ENCODE measurements around the gene KISS1.

The KISS1 gene

DNA sequence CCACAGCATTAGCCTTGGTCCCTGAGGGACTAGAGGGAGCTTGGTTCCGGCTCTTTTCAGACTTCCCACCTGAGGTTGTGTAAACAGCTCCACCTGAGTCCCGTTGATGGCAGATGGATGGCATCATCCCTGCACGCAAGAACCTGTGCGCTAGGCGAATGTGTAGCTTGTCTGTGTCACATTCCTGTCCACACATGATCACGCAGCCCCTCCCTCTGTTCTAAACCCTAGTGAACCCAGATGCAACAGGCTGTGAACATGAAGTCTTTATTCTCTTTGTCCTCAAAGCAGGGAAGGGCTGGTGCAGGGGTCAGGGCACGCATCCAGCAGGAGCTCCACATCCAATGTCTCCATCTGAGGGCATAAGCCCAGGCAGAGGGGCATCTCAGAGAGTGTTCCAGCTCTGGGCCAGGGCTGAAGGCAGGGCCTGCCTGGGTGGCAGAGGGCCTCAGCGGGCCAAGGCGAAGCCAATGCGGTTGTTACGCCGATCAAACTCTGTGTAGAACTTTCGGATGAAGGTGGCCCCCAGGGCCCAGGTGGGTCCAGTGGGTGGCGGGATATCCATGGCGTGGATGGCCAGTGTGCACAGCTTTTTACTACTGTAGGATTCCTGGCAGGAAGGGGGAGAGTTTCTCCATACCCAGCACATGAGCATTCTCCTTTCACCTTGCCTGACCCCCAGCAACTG lies 41.6 kb downstream of the KISS1 start:
- H3K4me1 Mint-ChIP-seq = peaks cover 10% of the 10 kb centered on the region
- no peaks in the 10 kb centered on the region for H3K36me3 Mint-ChIP-seq (ENCODE audit: low read depth)
- no peak overlapping the region for H3K4me3 Mint-ChIP-seq
- H3K27me3 Mint-ChIP-seq (ENCODE audit: low read depth, poor library complexity) = peaks cover 47% of the 10 kb centered on the region
- DNase-seq = no peak
- no peak for TF ChIP-seq CTCF (IDR thresholded peaks at IDR 0.05)
- no peak overlapping the region for H3K27ac Mint-ChIP-seq
- H3K9me3 Mint-ChIP-seq = no peaks in the 10 kb centered on the region

GRCh38 chr1:204153667-204154066 lies 42.6 kb downstream of the KISS1 start:
- TF ChIP-seq CTCF (IDR thresholded peaks at IDR 0.05) = no peak
- DNase-seq = no peak
- H3K27ac Mint-ChIP-seq = no peak overlapping the region
- no peak overlapping the region for H3K4me3 Mint-ChIP-seq
- H3K9me3 Mint-ChIP-seq = no peaks in the 10 kb centered on the region
- H3K4me1 Mint-ChIP-seq = peaks cover 11% of the 10 kb centered on the region
- H3K27me3 Mint-ChIP-seq (ENCODE audit: low read depth, poor library complexity) = peaks cover 57% of the 10 kb centered on the region
- H3K36me3 Mint-ChIP-seq (ENCODE audit: low read depth) = no peaks in the 10 kb centered on the region

DNA sequence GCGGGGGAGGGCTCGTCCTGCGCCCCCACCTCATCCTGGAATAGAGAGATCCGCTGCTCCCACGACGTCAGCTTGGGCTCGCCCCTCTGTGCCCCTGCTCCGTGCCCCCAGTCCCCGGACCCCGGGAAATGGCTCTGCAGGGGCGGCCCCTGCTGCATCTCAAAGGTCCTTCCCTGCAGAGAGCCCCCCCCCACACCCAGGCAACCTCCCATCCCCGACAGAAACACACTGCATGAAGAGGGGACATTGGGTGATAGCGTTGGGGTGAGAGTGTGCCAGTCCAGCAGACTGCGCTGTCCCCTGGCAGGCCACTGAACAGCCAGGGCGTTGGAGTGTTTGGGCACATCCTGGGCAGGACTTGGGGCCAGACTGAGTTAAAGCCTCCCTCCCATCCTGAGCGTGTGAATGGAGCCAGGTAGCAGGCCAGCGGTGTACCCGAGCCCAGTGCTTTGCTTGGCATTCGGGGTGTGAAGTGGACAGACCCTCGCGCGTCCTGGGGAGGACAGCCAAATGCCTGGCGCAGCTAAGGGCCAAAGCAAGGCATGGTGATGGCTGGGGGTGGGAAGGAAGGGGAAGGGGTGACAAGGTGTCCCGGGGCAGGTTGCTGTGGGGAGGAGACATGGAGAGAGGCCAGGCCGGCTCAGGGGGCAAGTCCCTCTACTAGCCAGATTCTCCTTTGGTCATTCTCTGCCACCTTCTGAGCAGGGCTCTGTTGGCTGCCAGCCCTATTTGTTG lies 43.8 kb downstream of the KISS1 start:
- no peak for TF ChIP-seq CTCF (IDR thresholded peaks at IDR 0.05)
- Mint-ChIP-seq H3K4me1 (peaks cover 10% of the 10 kb centered on the region), H3K36me3 (ENCODE audit: low read depth) (no peaks in the 10 kb centered on the region), H3K27ac (no peak overlapping the region), H3K4me3 (peak overlapping the region; percentile 83), H3K9me3 (no peaks in the 10 kb centered on the region), H3K27me3 (ENCODE audit: low read depth, poor library complexity) (peaks cover 52% of the 10 kb centered on the region)
- DNase-seq = no peak

- TF ChIP-seq CTCF (IDR thresholded peaks at IDR 0.05) = no peak
These were observed 44.6 kb downstream of the KISS1 start, which contains the start of gene ETNK2 for GRCh38 chr1:204151552-204152309. Gene ETNK2, minus strand, starts transcription at chr1:204152044. Its CDS starts 192 bp downstream, at chr1:204151852.

DNA sequence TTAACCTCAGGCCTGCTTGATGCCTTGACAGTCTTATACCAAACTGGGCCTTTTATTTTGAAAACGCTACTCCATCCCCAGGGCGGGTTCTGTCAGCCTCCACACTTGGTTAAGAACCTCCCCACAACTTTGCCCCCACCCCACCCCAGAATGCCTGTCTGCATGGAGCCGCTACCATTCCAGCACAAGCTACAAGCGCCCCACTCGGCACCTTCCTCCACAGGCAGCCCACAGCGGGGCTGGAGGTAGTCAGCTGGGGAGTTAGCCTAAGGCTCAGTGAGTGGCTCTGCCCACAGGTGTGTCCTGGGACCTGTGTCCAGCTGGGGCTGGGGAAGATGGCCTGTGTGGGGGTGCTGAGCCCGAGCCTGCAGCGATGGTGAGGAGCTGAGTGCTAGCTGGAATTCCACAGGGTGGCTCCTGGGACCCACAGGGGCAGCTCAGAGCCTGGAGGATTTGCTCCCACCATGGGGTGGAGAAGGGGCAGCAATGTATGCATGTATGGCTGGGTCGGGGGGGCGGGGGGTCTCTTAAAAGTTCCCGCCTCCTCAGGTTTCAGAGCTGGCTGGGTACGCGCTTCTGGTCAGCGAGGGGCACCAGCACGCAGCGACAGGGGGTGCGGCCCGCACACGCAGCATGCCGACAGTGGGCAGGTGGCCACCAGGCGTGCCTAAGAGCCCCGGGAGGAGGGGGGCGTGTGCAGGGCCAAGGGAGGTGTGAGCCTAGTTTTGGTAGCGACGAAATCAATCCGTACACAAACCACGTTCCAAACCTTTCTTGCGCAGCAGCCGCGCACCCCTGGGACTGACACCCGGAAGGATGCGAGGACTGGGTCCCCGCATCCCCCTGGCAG lies 45.4 kb downstream of the KISS1 start:
- Mint-ChIP-seq H3K4me3 (peak overlapping the region; percentile 70), H3K27ac (no peak overlapping the region), H3K27me3 (ENCODE audit: low read depth, poor library complexity) (peaks cover 52% of the 10 kb centered on the region), H3K36me3 (ENCODE audit: low read depth) (no peaks in the 10 kb centered on the region), H3K4me1 (peaks cover 14% of the 10 kb centered on the region), H3K9me3 (no peaks in the 10 kb centered on the region)
- TF ChIP-seq CTCF (IDR thresholded peaks at IDR 0.05) = no peak
- DNase-seq = peak; percentile 34

More at GRCh38 chr1:204151552-204152309, 44.6 kb downstream of the KISS1 start, which contains the start of gene ETNK2:
- peaks cover 52% of the 10 kb centered on the region for H3K27me3 Mint-ChIP-seq (ENCODE audit: low read depth, poor library complexity)
- no peaks in the 10 kb centered on the region for H3K36me3 Mint-ChIP-seq (ENCODE audit: low read depth)
- peak within 1 kb of the TSS; percentile 83 for H3K4me3 Mint-ChIP-seq
- H3K9me3 Mint-ChIP-seq = no peaks in the 10 kb centered on the region
- no peak within 1 kb of the TSS for H3K27ac Mint-ChIP-seq
- peak; percentile 82 for DNase-seq
- peaks cover 11% of the 10 kb centered on the region for H3K4me1 Mint-ChIP-seq
